Inflammatory macrophage treated with lipopolysaccharide for 4 hours (primary cell): Measurements from ENCODE around the gene EEF2.

Source experiments
- DNase-seq: peaks from one replicate; pipeline ENCODE4 v3.0.0-alpha.2; 2020

EEF2 gene

GRCh38 chr19:3983936-3984583 lies 1.2 kb downstream of the EEF2 start:
- peak; percentile 51 for DNase-seq

- no peak for DNase-seq
Measured at GRCh38 chr19:3983542-3983914, 1.7 kb downstream of the EEF2 start.

GRCh38 chr19:3982701-3983541 lies 2.3 kb downstream of the EEF2 start:
- DNase-seq: no peak

DNA sequence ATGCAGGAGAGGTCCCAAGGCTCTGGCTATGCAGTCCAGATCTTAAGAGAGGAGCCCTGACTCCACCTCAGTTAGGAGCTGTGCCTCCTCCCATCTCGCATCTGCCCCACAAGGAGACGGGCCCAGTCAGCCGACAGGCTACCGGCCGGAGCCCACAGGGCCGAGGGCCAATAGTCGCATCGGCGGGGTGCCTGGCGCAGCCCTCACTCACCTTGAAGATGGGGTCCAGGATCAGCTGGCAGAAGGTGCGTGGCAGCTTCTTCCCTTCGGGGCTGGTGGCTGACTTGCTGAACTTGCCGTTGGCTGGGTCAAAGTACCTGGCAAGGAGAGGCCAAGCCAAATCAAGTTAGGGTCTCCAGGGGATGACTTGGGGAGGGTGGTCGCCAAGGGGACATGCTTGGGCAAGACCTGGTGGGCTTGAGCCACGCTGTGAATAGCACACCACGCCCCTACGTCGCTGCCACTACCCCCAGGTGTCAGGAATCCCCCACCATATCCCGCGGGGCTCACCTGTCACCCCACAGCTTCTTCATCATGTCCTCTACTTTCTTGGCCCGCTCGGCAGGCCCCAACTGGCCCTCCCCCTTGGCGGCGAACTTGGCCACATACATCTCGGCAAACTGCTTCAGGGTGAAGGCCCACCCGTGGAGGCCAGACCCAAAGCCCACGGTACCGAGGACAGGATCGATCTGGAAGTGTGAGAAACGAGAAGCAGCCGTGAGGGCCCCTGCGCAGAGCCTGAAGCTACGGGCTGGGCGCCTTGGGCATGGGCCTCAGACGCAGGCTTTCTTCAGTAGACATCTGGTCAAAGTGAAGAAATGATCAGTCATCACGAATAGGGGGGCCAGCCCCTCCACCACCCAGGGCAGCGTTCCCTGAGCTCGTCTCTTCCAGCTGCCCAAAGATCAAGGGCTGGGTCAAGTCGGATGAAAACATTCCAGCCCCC lies 3.3 kb downstream of the EEF2 start:
- no peak for DNase-seq

GRCh38 chr19:3981373-3981735 lies 3.9 kb downstream of the EEF2 start:
- no peak for DNase-seq

DNA sequence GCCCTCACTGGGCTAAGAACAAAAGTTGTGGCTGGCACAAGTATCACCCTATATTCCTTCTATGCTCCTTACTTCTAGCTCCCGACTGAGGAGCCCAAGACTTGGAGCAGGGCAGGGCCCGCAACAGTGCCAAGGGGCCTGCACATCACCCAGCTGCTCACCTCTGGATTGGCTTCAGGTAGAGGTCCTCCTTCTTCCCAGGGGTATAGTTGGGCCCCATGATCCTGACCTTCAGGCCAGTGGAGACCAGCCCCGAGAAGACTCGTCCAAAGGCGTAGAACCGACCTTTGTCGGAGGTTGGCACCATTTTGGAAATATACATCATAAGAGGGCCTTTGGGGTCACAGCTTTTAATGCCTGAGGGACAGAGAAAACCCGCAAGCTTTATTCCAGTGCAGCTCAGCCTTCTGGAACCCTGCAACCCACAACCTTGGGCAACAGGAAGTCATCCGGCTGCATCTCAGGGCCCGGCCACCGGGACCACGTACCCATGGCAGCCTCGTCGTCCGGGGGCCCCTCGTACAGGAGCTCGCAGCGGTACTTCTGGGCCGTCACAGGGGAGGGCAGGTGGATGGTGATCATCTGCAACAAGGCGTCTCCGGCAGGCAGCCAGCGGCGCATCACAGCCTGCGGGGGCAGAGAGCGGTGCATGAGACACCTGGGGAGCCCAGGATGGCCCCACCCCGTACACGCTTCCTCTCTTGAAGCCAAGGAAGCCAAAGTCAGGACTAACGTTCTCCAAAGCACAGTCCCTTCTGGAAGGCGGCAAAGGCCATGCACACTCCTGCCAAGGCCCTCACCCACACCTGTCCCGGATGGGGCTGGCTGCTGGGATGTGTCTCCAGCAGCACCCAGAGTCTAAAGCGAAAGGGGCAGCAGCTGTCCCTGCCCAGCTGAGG lies 4.7 kb downstream of the EEF2 start:
- DNase-seq: no peak

DNA sequence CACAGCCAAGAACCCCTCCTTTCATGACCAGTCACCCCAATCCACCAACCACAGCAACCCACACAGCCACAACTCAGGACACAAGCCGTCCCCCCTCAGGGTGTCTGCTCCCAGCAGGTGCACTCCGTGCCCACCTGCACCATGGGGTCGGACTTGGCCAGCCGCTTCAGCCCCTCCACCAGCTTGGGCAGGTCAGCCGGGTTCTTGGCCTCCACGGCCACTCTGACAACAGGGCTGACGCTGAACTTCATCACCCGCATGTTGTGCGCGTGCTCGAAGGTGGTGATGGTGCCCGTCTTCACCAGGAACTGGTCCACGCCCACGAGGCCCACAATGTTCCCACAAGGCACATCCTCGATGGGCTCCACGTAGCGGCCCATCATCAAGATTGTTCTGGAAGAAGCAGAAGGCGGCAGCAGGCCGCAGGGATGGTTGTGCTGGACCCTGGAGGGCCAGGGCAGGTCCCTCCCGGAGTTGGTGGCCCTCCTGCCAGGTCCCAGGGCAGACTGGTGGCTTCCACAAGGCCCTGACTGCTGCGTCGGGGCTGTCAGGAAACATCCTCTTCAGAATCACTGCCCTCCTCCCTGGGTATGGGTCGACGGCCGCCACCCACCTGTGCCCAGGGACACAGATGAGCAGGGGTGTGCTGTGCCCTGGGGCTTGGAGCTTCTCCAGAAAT lies 5.5 kb downstream of the EEF2 start:
- no peak for DNase-seq

DNA sequence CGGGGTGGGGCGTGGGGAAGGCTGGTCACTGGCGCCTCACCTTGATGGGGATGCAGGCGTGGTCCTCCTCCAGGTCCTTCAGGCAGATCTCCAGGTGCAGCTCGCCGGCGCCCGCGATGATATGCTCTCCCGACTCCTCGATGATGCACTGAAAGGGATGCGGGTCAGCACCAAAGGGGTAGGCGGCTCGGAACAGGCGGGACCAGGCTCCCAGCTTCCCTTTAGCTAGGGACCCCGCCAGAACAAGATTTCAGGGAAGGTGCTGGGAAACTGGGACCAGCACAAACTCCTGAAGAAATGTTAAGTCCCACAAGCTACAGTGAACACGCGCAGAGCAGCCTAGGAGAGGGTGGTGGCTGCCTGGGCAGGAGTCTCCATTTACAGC lies 6.0 kb downstream of the EEF2 start:
- DNase-seq: no peak

- no peak for DNase-seq
Measured at GRCh38 chr19:3978145-3978544, 7.1 kb downstream of the EEF2 start.

GRCh38 chr19:3977242-3978143 lies 7.8 kb downstream of the EEF2 start:
- no peak for DNase-seq

DNA sequence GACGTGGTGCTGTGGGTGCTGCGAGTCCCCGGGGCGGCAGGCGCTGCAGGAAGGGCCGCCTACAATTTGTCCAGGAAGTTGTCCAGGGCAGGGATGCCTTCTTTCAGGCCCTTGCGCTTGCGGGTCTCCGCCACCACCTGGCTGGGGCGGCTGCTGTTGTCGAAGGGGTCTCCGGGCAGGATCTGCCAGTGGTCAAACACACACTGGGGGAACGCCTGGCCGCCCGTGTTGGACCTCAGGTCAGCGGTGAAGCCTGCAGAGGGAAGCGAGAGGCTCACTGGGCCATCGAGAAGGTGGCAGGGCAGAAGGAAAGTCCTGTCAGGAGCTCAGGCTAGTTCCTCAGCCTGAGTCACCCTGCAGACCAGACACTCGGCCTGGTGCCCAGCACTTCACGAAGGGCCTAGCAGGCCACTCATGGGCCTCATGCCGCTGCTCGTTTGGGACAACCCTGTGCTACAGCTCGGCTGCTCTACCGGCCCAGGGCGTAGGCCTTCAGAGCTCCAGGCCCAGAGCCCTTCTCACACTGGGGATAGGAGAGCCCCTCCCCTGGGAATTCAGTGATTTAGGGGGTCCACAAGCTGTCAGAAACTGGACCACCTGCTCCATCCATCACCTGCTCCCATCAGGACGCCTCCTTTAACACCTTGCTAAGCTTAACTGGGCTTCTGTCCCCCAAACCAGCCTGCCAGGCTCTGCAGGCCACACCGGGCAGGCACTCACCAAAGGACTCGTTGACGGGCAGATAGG lies 8.6 kb downstream of the EEF2 start:
- DNase-seq: no peak

GRCh38 chr19:3975637-3976087 lies 9.6 kb downstream of the EEF2 start:
- DNase-seq: no peak

GRCh38 chr19:3975144-3975543 lies 10.1 kb downstream of the EEF2 start:
- no peak for DNase-seq

DNA sequence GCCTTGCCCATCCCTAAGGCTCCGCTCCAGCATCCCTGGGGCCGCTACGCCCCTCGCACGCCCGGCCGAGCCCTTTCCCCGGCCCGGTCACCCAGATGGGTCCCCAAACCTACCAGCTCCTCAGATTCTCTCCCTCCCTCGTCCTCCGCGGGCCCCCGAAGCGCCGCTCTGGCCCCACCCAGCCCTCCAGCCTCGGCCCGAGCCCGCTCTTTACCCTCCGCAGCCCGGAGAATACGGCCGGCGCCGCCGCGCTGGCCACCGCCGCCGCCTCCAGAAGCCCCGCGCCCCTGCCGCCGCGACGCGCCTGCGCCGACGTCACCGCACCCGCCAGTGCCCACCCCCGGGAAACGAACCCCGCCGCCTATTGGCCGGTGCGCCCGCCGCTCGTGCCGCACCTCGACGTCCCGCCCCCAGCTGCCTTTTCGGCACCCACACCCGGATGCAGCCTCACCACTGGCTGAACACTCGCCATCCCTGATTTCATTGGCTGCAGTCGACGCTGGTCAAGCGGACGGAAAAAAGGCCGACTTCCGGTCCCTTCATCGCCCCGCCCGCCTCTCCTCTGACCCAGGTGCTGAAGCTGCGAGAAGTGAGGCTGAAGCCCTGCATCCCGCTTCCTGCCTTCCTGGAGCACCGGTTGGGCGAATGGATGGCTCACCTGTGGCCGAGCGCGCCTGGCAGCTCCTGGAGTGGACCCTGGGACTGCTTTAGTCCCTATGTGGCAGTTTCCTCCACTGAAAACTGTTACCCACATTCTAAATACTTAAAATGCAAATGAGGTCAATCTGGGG lies 14.3 kb downstream of the EEF2 start, which contains the start of gene DAPK3:
DAPK3 (minus strand) TSS at position 292 of the 791 bp plus-strand sequence. CDS start 1,364 bp downstream, outside the sequence.
- DNase-seq: peak; percentile 97

DNA sequence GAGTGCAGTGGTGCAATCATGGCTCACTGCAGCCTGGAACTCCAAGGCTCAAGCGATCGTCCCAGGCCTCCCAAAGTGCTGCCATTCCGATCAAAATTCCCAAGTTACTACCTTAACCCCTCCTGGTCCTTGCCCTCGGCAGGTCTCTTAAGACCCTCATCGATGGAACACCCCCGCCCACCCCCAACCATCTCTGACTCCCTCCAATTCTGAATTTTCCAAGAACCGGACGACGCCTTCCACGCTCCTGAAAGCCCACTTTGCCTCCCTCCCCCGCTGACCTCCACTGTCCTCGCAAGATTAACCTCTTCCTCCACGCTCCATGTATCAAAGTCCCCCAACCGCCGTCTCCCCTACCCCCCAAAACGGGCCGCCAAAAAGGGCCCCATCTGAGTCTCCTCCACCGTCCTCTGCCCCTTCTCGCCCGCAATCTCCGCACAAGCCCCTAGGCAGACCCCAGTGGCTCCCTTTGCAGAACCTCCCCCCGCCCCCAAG lies 14.9 kb downstream of the EEF2 start:
- DNase-seq: no peak

GRCh38 chr19:3969435-3970312 lies 15.6 kb downstream of the EEF2 start:
- DNase-seq: no peak
